Measurements from ENCODE around the gene METTL17.
A peak's percentile ranks its signal among the peaks of the same experiment; 100 is the strongest.
"Not testable (repeated sequence)": the region's sequence is repeated elsewhere in the genome, so short reads cannot be mapped to it uniquely, and the experiment has no call there.

METTL17 gene

GRCh38 chr14:21024585-21025370 is 35.0 kb downstream of the METTL17 start, which contains the start of gene NDRG2:
Gene NDRG2 (minus strand): TSS chr14:21025061. CDS start chr14:21023315, 1,746 bp downstream.
- no peak for DNase-seq (ENCODE audit: low read depth)

GRCh38 chr14:21025371-21026273 is 35.8 kb downstream of the METTL17 start:
- no peak for DNase-seq (ENCODE audit: low read depth)

GRCh38 chr14:21026274-21026987 is 36.7 kb downstream of the METTL17 start:
- DNase-seq (ENCODE audit: low read depth): no peak

GRCh38 chr14:21026988-21027315 is 37.2 kb downstream of the METTL17 start:
- DNase-seq (ENCODE audit: low read depth): no peak

- DNase-seq (ENCODE audit: low read depth): no peak
Observed at GRCh38 chr14:21029917-21030316, 40.1 kb downstream of the METTL17 start, which contains the start of gene TPPP2. Gene TPPP2 (plus strand): TSS chr14:21030217. CDS start chr14:21030582, 365 bp downstream.

GRCh38 chr14:21030531-21030930 is 40.8 kb downstream of the METTL17 start:
- no peak for DNase-seq (ENCODE audit: low read depth)

- no peak for DNase-seq (ENCODE audit: low read depth)
Observed at GRCh38 chr14:21032326-21033132, 42.7 kb downstream of the METTL17 start.

GRCh38 chr14:21033133-21033698 is 43.4 kb downstream of the METTL17 start:
- no peak for DNase-seq (ENCODE audit: low read depth)

- no peak for DNase-seq (ENCODE audit: low read depth)
Observed at GRCh38 chr14:21034707-21035106, 44.9 kb downstream of the METTL17 start, which contains the start of gene RNASE13. Gene RNASE13 (minus strand): TSS chr14:21034807. CDS start chr14:21034288, 519 bp downstream.

GRCh38 chr14:21036751-21037150 is 47.0 kb downstream of the METTL17 start:
- no peak for DNase-seq (ENCODE audit: low read depth)

- no peak for DNase-seq (ENCODE audit: low read depth)
Observed at GRCh38 chr14:21037156-21037555, 47.4 kb downstream of the METTL17 start.

GRCh38 chr14:21038441-21039422 is 49.0 kb downstream of the METTL17 start:
- DNase-seq (ENCODE audit: low read depth): peak; percentile 40

GRCh38 chr14:21039585-21040369 is 50.0 kb downstream of the METTL17 start:
- DNase-seq (ENCODE audit: low read depth): peak; percentile 49

GRCh38 chr14:21040370-21040925 is 50.7 kb downstream of the METTL17 start:
- no peak for DNase-seq (ENCODE audit: low read depth)

GRCh38 chr14:21040941-21041340 is 51.2 kb downstream of the METTL17 start:
- DNase-seq (ENCODE audit: low read depth): not testable (repeated sequence)

- DNase-seq (ENCODE audit: low read depth): no peak
Observed at GRCh38 chr14:21041676-21042433, 52.1 kb downstream of the METTL17 start, which contains the start of gene RNASE7. Gene RNASE7 (plus strand): TSS chr14:21042362. CDS start chr14:21042993, 631 bp downstream.

- DNase-seq (ENCODE audit: low read depth): no peak
Observed at GRCh38 chr14:21042918-21043317, 53.1 kb downstream of the METTL17 start.

Measured in fibroblast of the conjunctiva (primary cell).